Activated CD8-positive, alpha-beta memory T cell treated with anti-CD3 and anti-CD28 coated beads, Interleukin-2, amount 10 ng/mL, durations not matched to agents 7 days and 5 days (primary cell): Measurements from ENCODE around the gene ROR2. TPM values are rescaled to one million over a fixed set of nuclear protein-coding genes. Genes with fewer than 3 reads are reported as not detected.
"Not testable (repeated sequence)": the region's sequence is repeated elsewhere in the genome, so short reads cannot be mapped to it uniquely, and the experiment has no call there.

Experiments
- ATAC-seq: fragments of 150-1000 bp; cut with Tn5 transposase; one replicate; pipeline ENCODE4 v1.10.0; 2021; ENCODE audit warnings: moderate library complexity
- CTCF ChIA-PET: fragments of 350-600 bp; sonication (Branson Sonifier 250); formaldehyde crosslinking; loops from one replicate; lab custom pipeline; 2021; ENCODE audit warnings: antibody characterized with exemption; lab: Charles Lee
- DNase-seq: peaks from one replicate; pipeline ENCODE4 v3.0.0-alpha.2; 2020
- H3K27ac Mint-ChIP-seq: one replicate; pipeline ENCODE4 v1.8.0; 2021; ENCODE audit warnings: mild to moderate bottlenecking, mixed read lengths
- H3K27me3 Mint-ChIP-seq: one replicate; pipeline ENCODE4 v1.8.0; 2021; ENCODE audit warnings: mixed read lengths
- H3K36me3 Mint-ChIP-seq: one replicate; pipeline ENCODE4 v1.8.0; 2021; ENCODE audit warnings: mild to moderate bottlenecking, mixed read lengths
- H3K4me1 Mint-ChIP-seq: one replicate; pipeline ENCODE4 v1.8.0; 2021; ENCODE audit warnings: mixed read lengths
- H3K4me3 Mint-ChIP-seq: one replicate; pipeline ENCODE4 v1.8.0; 2021; ENCODE audit warnings: mild to moderate bottlenecking, moderate library complexity, mixed read lengths
- H3K9me3 Mint-ChIP-seq: one replicate; pipeline ENCODE4 v1.8.0; 2022; ENCODE audit warnings: low read depth, mixed read lengths
- total RNA-seq, 2 experiments: library from RNA; stranded (reverse); gene quantifications; one replicate each; pipeline ENCODE4 v1.2.3, GENCODE V29; 2021

Gene ROR2
- total RNA-seq, 2 experiments from 2014 or later = 3.0 to 3.2 TPM

DNA sequence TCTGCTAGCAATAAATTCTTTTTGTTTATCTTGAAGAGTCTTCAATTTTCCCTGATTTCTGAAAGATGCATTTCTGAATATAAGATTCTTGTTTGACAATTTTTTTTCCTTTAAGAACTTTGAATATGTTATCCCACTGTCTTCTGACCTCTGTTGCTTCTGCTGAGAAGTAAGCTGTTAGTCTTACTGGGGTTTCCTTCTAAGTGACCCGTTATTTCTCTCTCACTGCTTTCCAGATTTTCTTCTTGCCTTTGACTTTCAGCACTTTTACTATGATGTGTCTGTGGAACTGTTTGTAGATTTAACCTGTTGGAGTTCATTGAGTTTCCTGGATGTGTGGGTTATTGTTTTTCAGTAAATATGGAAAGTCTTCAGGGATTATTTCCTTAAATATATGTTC lies 321.1 kb downstream of the ROR2 start:
- Mint-ChIP-seq H3K27me3 (peaks cover 43% of the 10 kb centered on the region), H3K4me3 (no peak overlapping the region), H3K4me1 (no peaks in the 10 kb centered on the region), H3K9me3 (peaks cover 9% of the 10 kb centered on the region), H3K27ac (no peak overlapping the region), H3K36me3 (no peaks in the 10 kb centered on the region)
- DNase-seq (no peak), ATAC-seq (no peak)
- CTCF ChIA-PET = no interaction called here

DNA sequence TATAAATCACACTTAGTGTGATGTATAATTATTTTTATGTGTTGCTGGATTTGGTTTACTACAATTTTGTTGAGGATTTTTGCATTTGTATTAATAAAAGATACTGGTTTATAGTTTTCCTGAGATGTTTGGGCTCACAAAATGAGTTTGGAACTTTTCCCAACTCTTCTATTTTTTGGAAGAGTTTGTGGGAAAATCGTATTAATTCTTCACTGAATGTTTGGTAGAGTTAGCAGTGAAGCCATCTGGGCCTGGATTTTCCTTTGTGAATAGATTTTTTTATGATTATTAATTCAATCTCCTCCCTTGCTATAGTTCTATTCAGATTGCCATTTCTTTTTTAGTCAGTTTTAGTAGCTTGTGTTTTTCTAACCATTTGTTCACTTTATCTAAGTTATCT lies 324.7 kb downstream of the ROR2 start:
- CTCF ChIA-PET = no interaction called here
- no peaks in the 10 kb centered on the region for H3K4me1 Mint-ChIP-seq
- no peaks in the 10 kb centered on the region for H3K36me3 Mint-ChIP-seq
- H3K9me3 Mint-ChIP-seq = peaks cover 9% of the 10 kb centered on the region
- peaks cover 63% of the 10 kb centered on the region for H3K27me3 Mint-ChIP-seq
- ATAC-seq (no peak), DNase-seq (no peak)
- H3K4me3 Mint-ChIP-seq = no peak overlapping the region
- no peak overlapping the region for H3K27ac Mint-ChIP-seq

DNA sequence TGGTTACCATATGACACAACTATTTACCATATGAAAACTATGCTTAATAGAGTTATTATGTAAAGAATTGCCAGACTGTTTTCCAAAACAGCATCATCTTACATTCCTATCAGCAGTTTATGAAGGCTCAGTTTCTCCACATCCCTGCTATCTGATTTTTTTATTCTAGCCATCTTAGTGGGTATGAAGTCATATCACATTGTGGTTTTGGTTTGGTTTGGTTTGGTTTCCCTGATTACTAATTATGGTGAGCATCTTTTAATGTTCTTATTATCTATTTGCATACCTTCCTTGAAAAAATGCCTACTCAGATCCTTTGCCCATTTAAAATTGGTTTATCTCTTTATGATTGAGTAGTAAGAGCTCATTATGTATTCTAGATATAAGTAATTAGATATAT lies 327.0 kb downstream of the ROR2 start:
- DNase-seq (no peak), ATAC-seq (no peak)
- CTCF ChIA-PET = no interaction called here
- Mint-ChIP-seq H3K4me1 (no peaks in the 10 kb centered on the region), H3K27ac (no peak overlapping the region), H3K27me3 (peaks cover 60% of the 10 kb centered on the region), H3K9me3 (no peaks in the 10 kb centered on the region), H3K36me3 (no peaks in the 10 kb centered on the region), H3K4me3 (no peak overlapping the region)

GRCh38 chr9:91622121-91622520 lies 327.9 kb downstream of the ROR2 start:
- DNase-seq, H3K4me3 Mint-ChIP-seq, H3K4me1 Mint-ChIP-seq, H3K27ac Mint-ChIP-seq, H3K9me3 Mint-ChIP-seq, CTCF ChIA-PET, ATAC-seq, H3K36me3 Mint-ChIP-seq: not testable (repeated sequence)
- H3K27me3 Mint-ChIP-seq = peaks cover 57% of the 10 kb centered on the region

DNA sequence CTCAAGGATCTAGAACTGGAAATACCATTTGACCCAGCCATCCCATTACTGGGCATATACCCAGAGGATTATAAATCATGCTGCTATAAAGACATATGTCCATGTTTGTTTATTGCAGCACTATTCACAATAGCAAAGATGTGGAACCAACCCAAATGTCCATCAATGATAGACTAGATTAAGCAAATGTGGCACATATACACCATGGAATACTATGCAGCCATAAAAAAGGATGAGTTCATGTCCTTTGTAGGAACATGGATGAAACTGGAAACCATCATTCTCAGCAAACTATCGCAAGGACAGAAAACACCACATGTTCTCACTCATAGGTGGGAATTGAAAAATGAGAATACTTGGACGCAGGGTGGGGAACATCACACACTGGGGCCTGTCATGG lies 336.0 kb downstream of the ROR2 start:
- H3K27me3 Mint-ChIP-seq = peaks cover 14% of the 10 kb centered on the region
- DNase-seq, CTCF ChIA-PET, ATAC-seq, H3K9me3 Mint-ChIP-seq, H3K27ac Mint-ChIP-seq, H3K36me3 Mint-ChIP-seq, H3K4me1 Mint-ChIP-seq, H3K4me3 Mint-ChIP-seq: not testable (repeated sequence)

DNA sequence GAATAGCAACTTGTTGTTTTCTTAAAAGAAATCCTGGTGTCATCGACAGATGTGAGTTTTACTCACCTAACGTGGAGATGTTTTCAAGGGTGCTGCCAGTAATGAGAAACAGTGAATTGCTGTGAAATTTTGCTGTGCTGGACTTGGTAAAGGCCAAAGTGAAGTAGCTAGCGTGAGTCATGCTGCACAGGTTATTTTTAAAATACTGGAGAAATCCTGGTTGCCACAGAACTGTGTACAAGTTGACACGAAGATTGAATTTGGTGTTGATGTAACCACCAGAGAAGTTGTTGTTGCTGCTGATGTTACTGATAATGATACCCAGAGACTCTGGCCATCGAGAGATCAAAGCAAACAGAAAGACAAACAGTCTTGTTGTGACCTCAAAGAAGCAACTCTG lies 338.4 kb downstream of the ROR2 start:
- Mint-ChIP-seq H3K36me3 (no peaks in the 10 kb centered on the region), H3K4me3 (no peak overlapping the region), H3K27me3 (peaks cover 14% of the 10 kb centered on the region), H3K9me3 (no peaks in the 10 kb centered on the region), H3K27ac (no peak overlapping the region), H3K4me1 (no peaks in the 10 kb centered on the region)
- DNase-seq = no peak
- ATAC-seq = no peak
- CTCF ChIA-PET = no interaction called here

- Mint-ChIP-seq H3K36me3 (no peaks in the 10 kb centered on the region), H3K27ac (no peak overlapping the region), H3K9me3 (no peaks in the 10 kb centered on the region), H3K27me3 (peaks cover 45% of the 10 kb centered on the region), H3K4me1 (no peaks in the 10 kb centered on the region), H3K4me3 (no peak overlapping the region)
- CTCF ChIA-PET = no interaction called here
- ATAC-seq (no peak), DNase-seq (no peak)
Measured at GRCh38 chr9:91606255-91606995, 343.6 kb downstream of the ROR2 start.

- H3K27me3 Mint-ChIP-seq = peaks cover 51% of the 10 kb centered on the region
- H3K4me1 Mint-ChIP-seq = no peaks in the 10 kb centered on the region
- CTCF ChIA-PET = no interaction called here
- ATAC-seq (no peak), DNase-seq (no peak)
- no peaks in the 10 kb centered on the region for H3K9me3 Mint-ChIP-seq
- no peak overlapping the region for H3K27ac Mint-ChIP-seq
- no peaks in the 10 kb centered on the region for H3K36me3 Mint-ChIP-seq
- no peak overlapping the region for H3K4me3 Mint-ChIP-seq
Measured at GRCh38 chr9:91604451-91605179, 345.4 kb downstream of the ROR2 start.

- H3K4me3 Mint-ChIP-seq = no peak overlapping the region
Measured at GRCh38 chr9:91603932-91604331, 346.1 kb downstream of the ROR2 start.

GRCh38 chr9:91599564-91599963 lies 350.5 kb downstream of the ROR2 start:
- ATAC-seq = no peak
- no peak overlapping the region for H3K4me3 Mint-ChIP-seq
- CTCF ChIA-PET = no interaction called here
- no peak overlapping the region for H3K27ac Mint-ChIP-seq
- DNase-seq = no peak
- no peaks in the 10 kb centered on the region for H3K9me3 Mint-ChIP-seq
- peaks cover 36% of the 10 kb centered on the region for H3K27me3 Mint-ChIP-seq
- H3K4me1 Mint-ChIP-seq = no peaks in the 10 kb centered on the region
- H3K36me3 Mint-ChIP-seq = no peaks in the 10 kb centered on the region

More at GRCh38 chr9:91603932-91604331, 346.1 kb downstream of the ROR2 start:
- H3K27me3 Mint-ChIP-seq = peaks cover 51% of the 10 kb centered on the region
- ATAC-seq (no peak), DNase-seq (no peak)
- no peak overlapping the region for H3K27ac Mint-ChIP-seq
- no peaks in the 10 kb centered on the region for H3K4me1 Mint-ChIP-seq
- H3K9me3 Mint-ChIP-seq = no peaks in the 10 kb centered on the region
- CTCF ChIA-PET = no interaction called here
- no peaks in the 10 kb centered on the region for H3K36me3 Mint-ChIP-seq

DNA sequence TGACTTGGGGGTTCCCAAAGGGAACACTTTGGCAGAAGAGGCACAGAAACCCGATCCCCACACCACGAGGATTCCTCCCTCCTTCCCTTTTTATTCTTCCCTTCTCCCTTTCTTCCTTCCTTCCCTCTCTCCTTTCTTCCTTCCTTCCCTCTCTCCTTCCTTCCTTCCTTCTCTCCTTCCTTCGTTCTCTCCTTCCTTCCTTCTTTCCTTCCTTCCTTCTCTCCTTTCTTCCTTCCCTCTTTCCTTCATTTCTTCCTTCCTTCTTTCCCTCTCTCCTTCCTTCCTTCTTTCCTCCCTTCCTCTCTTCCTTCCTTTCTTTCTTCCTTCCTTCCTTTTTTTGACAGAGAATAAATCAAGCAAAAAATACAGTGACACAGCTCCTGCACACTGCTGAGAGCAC lies 358.4 kb downstream of the ROR2 start:
- no peaks in the 10 kb centered on the region for H3K36me3 Mint-ChIP-seq
- CTCF ChIA-PET = no interaction called here
- H3K4me3 Mint-ChIP-seq = no peak overlapping the region
- no peaks in the 10 kb centered on the region for H3K9me3 Mint-ChIP-seq
- H3K27ac Mint-ChIP-seq = no peak overlapping the region
- DNase-seq (no peak), ATAC-seq (no peak)
- H3K27me3 Mint-ChIP-seq = peaks cover 20% of the 10 kb centered on the region
- H3K4me1 Mint-ChIP-seq = no peaks in the 10 kb centered on the region

GRCh38 chr9:91589101-91589553 lies 360.9 kb downstream of the ROR2 start:
- CTCF ChIA-PET = no interaction called here
- Mint-ChIP-seq H3K4me3 (no peak overlapping the region), H3K4me1 (no peaks in the 10 kb centered on the region), H3K36me3 (no peaks in the 10 kb centered on the region), H3K27me3 (peaks cover 15% of the 10 kb centered on the region), H3K9me3 (no peaks in the 10 kb centered on the region), H3K27ac (no peak overlapping the region)
- ATAC-seq = no peak
- no peak for DNase-seq

GRCh38 chr9:91586282-91586681 lies 363.7 kb downstream of the ROR2 start:
- DNase-seq (no peak), ATAC-seq (no peak)
- CTCF ChIA-PET = interaction anchor here (0.8 kb wide), 1 partner anchor 151 kb away, joined by 3 read pairs; no protein-coding TSS in a partner anchor
- H3K9me3 Mint-ChIP-seq = no peaks in the 10 kb centered on the region
- H3K27me3 Mint-ChIP-seq = peaks cover 12% of the 10 kb centered on the region
- no peak overlapping the region for H3K4me3 Mint-ChIP-seq
- no peaks in the 10 kb centered on the region for H3K4me1 Mint-ChIP-seq
- no peak overlapping the region for H3K27ac Mint-ChIP-seq
- H3K36me3 Mint-ChIP-seq = no peaks in the 10 kb centered on the region

- no peak overlapping the region for H3K27ac Mint-ChIP-seq
- peaks cover 19% of the 10 kb centered on the region for H3K27me3 Mint-ChIP-seq
- DNase-seq (no peak), ATAC-seq (no peak)
- H3K9me3 Mint-ChIP-seq = no peaks in the 10 kb centered on the region
- CTCF ChIA-PET = no interaction called here
- H3K4me3 Mint-ChIP-seq = no peak overlapping the region
- no peaks in the 10 kb centered on the region for H3K4me1 Mint-ChIP-seq
- no peaks in the 10 kb centered on the region for H3K36me3 Mint-ChIP-seq
Measured at GRCh38 chr9:91583966-91584365, 366.1 kb downstream of the ROR2 start.
